Thoracic aorta (tissue), 2 donors: ENCODE data around the gene ROR1. TPM values are rescaled to one million over a fixed set of nuclear protein-coding genes. Genes with fewer than 3 reads are reported as not detected.

Experiments used
- ATAC-seq: fragments of 150-250 bp; one replicate; pipeline ENCODE4 v1.8.0; 2017; ENCODE audit warnings: low read depth; ENCODE audit not compliant: insufficient number of reproducible peaks, low FRiP score
- DNase-seq: peaks from one replicate; pipeline ENCODE4 v3.0.0-alpha.2; 2020; ENCODE audit warnings: low spot score
- H3K27ac ChIP-seq, 2 donors: fragments of 200-600 bp; sonication (generic); 1 replicate in 1 of 2; 2 replicates in 1 of 2; pipeline ENCODE4 v1.5.1; 2016; ENCODE audit warnings: mild to moderate bottlenecking in 2 of 2, moderate library complexity in 2 of 2
- H3K27me3 ChIP-seq: fragments of 200-600 bp; sonication (generic); replicated peaks from 2 replicates; pipeline ENCODE4 v1.6.0; 2016; ENCODE audit warnings: mild to moderate bottlenecking; ENCODE audit not compliant: insufficient read depth
- H3K36me3 ChIP-seq: fragments of 200-600 bp; sonication (generic); one replicate; pipeline ENCODE4 v1.5.1; 2016
- H3K4me1 ChIP-seq, 2 donors: fragments of 200-600 bp; sonication (generic); 1 replicate in 1 of 2; 2 replicates in 1 of 2; pipeline versions ENCODE4 v1.5.1 to v1.6.0; 2016; ENCODE audit warnings: low read depth in 2 of 2, mild to moderate bottlenecking in 1 of 2; ENCODE audit not compliant: control insufficient read depth in 1 of 2
- H3K4me3 ChIP-seq: fragments of 200-600 bp; sonication (generic); 2 replicates; pipeline ENCODE4 v1.5.1; 2016; ENCODE audit warnings: mild to moderate bottlenecking
- H3K9me3 ChIP-seq: fragments of 200-600 bp; sonication (generic); 2 replicates; pipeline ENCODE4 v1.5.1; 2016
- total RNA-seq, 2 donors: library from RNA; depleted of rRNA; stranded (reverse); fragments of >200 nt; gene quantifications; one replicate each; pipeline versions ENCODE4 v1.1.0 to v1.2.3, GENCODE V29; 2016
- TF ChIP-seq, protein P1 (sequence below): fragments of 200-600 bp; sonication (generic); IDR thresholded peaks from one replicate; pipeline ENCODE4 v1.5.1; 2019; ENCODE audit warnings: antibody characterized with exemption

The ROR1 gene
- total RNA-seq, 2 donors from 2014 or later = 41.2 to 51.8 TPM

DNA sequence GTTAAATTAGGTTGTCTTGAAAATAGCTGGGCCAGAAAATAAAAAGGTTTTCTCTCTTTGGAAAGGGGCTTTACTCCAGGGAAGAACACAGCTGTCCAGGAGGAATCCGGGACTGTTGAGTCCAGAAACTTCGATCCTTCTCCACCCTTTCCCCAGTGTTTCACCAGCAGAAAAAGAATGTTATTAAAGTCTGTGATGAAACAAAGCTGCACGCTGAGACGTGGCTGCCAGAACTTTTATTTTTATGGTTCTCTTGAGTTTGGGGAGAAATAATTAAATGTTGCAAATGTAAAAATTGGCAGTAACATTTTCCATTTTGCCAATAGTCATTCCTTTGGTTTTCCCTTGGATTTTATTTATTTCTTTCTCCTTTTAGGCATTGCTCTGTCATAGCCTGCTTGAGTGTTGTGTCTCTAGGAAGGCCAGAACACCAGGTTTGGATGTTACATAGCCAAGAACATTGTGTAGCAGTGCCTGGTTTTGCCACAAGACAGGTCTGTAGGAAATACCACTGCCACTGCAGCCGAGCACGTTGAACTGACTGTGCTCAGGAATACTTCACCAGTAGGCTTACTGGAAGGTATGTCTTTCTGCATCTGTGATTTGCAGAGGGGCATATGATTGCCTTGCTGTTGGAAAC, 87.4 kb downstream of the ROR1 start:
- DNase-seq (no peak), ATAC-seq (no peak)
- H3K9me3 ChIP-seq = no peaks in the 10 kb centered on the region
- TF ChIP-seq, protein P1, sequence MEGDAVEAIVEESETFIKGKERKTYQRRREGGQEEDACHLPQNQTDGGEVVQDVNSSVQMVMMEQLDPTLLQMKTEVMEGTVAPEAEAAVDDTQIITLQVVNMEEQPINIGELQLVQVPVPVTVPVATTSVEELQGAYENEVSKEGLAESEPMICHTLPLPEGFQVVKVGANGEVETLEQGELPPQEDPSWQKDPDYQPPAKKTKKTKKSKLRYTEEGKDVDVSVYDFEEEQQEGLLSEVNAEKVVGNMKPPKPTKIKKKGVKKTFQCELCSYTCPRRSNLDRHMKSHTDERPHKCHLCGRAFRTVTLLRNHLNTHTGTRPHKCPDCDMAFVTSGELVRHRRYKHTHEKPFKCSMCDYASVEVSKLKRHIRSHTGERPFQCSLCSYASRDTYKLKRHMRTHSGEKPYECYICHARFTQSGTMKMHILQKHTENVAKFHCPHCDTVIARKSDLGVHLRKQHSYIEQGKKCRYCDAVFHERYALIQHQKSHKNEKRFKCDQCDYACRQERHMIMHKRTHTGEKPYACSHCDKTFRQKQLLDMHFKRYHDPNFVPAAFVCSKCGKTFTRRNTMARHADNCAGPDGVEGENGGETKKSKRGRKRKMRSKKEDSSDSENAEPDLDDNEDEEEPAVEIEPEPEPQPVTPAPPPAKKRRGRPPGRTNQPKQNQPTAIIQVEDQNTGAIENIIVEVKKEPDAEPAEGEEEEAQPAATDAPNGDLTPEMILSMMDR = no peak
- H3K4me3 ChIP-seq = peak overlapping the region; percentile 37
- no peaks in the 10 kb centered on the region for H3K27me3 ChIP-seq
- peak overlapping the region; percentile 31 to 65 for H3K27ac ChIP-seq
- peaks cover 22 to 80% of the 10 kb centered on the region in 2 donors for H3K4me1 ChIP-seq
- H3K36me3 ChIP-seq = no peaks in the 10 kb centered on the region

DNA sequence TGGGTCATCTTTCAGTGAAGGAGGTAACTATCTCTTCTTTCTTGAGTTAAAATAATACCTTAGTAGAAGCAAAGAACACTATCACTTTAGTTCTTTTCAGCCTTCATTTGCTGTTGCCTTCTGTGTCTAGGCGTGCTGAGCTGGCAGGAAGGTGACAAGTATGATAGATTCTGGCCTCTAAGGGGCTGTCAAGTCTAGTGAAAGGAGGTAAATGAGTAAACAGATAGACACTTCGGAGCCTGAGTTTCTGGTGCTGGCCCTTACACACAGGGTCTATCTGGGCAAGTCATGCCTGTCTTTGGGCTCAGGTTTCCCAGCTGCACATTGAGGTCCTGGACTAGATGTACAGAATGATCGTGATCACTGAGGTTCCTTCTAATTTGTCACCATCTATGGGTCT, 89.3 kb downstream of the ROR1 start:
- H3K27me3 ChIP-seq = no peaks in the 10 kb centered on the region
- TF ChIP-seq, protein P1 = no peak
- H3K27ac ChIP-seq = no peak overlapping the region
- no peaks in the 10 kb centered on the region for H3K36me3 ChIP-seq
- DNase-seq = no peak
- no peaks in the 10 kb centered on the region for H3K9me3 ChIP-seq
- no peak for ATAC-seq
- H3K4me3 ChIP-seq = no peak overlapping the region
- H3K4me1 ChIP-seq = peaks cover 19 to 81% of the 10 kb centered on the region in 2 donors

DNA sequence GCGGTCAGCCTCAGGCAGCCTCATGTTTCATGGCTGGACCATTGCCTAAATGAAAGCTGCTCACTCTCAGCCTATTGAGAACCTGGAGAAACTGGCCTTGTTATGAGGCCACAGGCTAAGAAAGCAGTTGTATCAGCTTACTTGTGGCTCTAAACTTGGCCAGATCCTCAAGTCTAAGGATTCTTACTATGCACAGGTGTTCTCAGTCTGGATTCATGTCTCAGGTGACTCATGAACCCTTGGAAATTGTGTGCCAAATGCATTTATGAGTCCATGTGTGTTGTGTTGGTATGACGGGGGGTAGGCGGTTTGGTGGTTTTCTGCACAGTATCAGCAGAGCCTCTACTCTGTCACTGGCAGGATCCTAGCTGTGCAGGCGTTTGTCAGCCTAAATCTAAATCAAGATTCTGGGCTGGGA, 90.4 kb downstream of the ROR1 start:
- H3K27ac ChIP-seq = no peak overlapping the region
- peaks cover 13 to 81% of the 10 kb centered on the region in 2 donors for H3K4me1 ChIP-seq
- TF ChIP-seq, protein P1 = no peak
- DNase-seq (no peak), ATAC-seq (no peak)
- H3K4me3 ChIP-seq = no peak overlapping the region
- H3K27me3 ChIP-seq = no peaks in the 10 kb centered on the region
- no peaks in the 10 kb centered on the region for H3K9me3 ChIP-seq
- H3K36me3 ChIP-seq = no peaks in the 10 kb centered on the region

DNA sequence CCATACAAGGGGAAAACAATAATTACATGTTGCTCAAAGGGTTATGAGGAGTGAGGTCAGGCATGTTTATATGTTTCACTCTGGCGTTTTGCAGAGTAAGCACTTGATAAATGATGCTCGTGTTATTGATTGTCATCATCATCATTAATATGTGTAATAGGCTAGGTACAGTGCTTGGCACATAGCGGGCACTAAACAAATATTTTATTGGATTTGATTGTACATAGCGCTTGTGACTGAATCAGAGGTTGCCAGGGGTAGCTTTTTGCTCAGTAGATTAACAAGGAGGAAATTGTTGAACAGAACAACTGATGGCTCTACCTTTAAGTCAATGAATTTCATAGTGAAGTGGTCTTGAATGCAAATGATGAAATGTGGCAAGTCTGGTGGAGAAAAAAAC, 91.7 kb downstream of the ROR1 start:
- no peak overlapping the region for H3K27ac ChIP-seq
- no peak for ATAC-seq

DNA sequence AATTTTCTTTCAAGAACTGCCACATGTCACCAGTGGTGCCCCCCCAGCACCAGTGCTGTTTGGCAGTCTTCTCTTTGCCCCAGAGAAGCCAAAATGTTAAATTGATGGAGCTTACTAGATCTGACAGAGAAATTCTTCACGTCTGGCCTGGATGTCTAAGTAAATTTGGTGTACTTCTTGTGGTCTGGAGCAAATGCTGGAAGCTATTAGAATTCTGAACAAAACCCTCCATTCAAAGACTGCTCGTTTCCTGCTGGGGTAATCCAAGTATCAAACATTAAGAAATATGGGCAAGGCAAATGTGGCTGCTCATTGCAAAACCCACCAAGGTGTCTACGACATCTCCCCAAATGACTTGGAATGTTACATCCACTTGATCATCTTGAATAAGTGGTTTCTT, 92.3 kb downstream of the ROR1 start:
- Histone ChIP-seq H3K36me3 (no peaks in the 10 kb centered on the region), H3K9me3 (no peaks in the 10 kb centered on the region), H3K27me3 (no peaks in the 10 kb centered on the region), H3K4me3 (no peak overlapping the region), H3K27ac (no peak overlapping the region), H3K4me1 (peaks cover 13 to 67% of the 10 kb centered on the region in 2 donors)
- DNase-seq (no peak), ATAC-seq (no peak)
- TF ChIP-seq, protein P1 = no peak

More for the DNA sequence above, 91.7 kb downstream of the ROR1 start:
- TF ChIP-seq, protein P1 = no peak
- Histone ChIP-seq H3K36me3 (no peaks in the 10 kb centered on the region), H3K4me3 (no peak overlapping the region), H3K9me3 (no peaks in the 10 kb centered on the region), H3K4me1 (peaks cover 13 to 72% of the 10 kb centered on the region in 2 donors), H3K27me3 (no peaks in the 10 kb centered on the region)
- DNase-seq = no peak
